GM23338 (cell line): ENCODE measurements around the gene SNORC.

Experiments
- CREB1 ChIP-seq: fragments of 250-450 bp; sonication (Bioruptor Pico); IDR thresholded peaks from 2 replicates; pipeline ENCODE4 v1.5.0; 2020; ENCODE audit warnings: low read depth, mild to moderate bottlenecking, moderate library complexity
- EZH2 ChIP-seq: fragments of 200-600 bp; sonication (generic); IDR thresholded peaks from one replicate; pipeline ENCODE4 v1.8.0; 2017; ENCODE audit warnings: antibody characterized with exemption, mild to moderate bottlenecking, low read depth; ENCODE audit not compliant: unreplicated experiment
- EZH2phosphoT487 ChIP-seq: fragments of 200-600 bp; sonication (generic); IDR thresholded peaks from one replicate; pipeline ENCODE4 v1.8.1; 2018; ENCODE audit warnings: antibody characterized with exemption; ENCODE audit not compliant: unreplicated experiment
- JUNB ChIP-seq: IDR thresholded peaks from one replicate; pipeline ENCODE4 v1.6.1; 2016; ENCODE audit warnings: antibody characterized with exemption; ENCODE audit not compliant: unreplicated experiment
- POLR2AphosphoS5 ChIP-seq: IDR thresholded peaks from 2 replicates; pipeline ENCODE4 v1.6.1; 2016; ENCODE audit warnings: antibody characterized with exemption, low read depth
- STAT1 ChIP-seq: IDR thresholded peaks from one replicate; pipeline ENCODE4 v1.6.1; 2016; ENCODE audit warnings: antibody characterized with exemption; ENCODE audit not compliant: unreplicated experiment
- TF ChIP-seq, protein P1 (sequence below), 2 experiments: fragments of 200-600 bp in 1 of 2; sonication (generic) in 1 of 2; conservative IDR thresholded peaks; 2 replicates each; pipeline versions ENCODE4 v1.5.1 to v1.6.1; 2016 to 2017; ENCODE audit warnings: antibody characterized with exemption in 2 of 2, low read depth in 2 of 2, mild to moderate bottlenecking in 2 of 2, moderate library complexity in 1 of 2
- TF ChIP-seq, protein P2 (sequence below): IDR thresholded peaks from one replicate; pipeline ENCODE4 v1.6.1; 2018; ENCODE audit warnings: antibody characterized with exemption; ENCODE audit not compliant: unreplicated experiment
- TF ChIP-seq, protein P3 (sequence below): fragments of 250-450 bp; sonication (Bioruptor Pico); IDR thresholded peaks from 2 replicates; pipeline ENCODE4 v1.5.0; 2020; ENCODE audit warnings: mild to moderate bottlenecking, moderate library complexity
- TF ChIP-seq, protein P4 (sequence below): IDR thresholded peaks from 2 replicates; pipeline ENCODE4 v1.6.1; 2016; ENCODE audit warnings: antibody characterized with exemption

DNA sequence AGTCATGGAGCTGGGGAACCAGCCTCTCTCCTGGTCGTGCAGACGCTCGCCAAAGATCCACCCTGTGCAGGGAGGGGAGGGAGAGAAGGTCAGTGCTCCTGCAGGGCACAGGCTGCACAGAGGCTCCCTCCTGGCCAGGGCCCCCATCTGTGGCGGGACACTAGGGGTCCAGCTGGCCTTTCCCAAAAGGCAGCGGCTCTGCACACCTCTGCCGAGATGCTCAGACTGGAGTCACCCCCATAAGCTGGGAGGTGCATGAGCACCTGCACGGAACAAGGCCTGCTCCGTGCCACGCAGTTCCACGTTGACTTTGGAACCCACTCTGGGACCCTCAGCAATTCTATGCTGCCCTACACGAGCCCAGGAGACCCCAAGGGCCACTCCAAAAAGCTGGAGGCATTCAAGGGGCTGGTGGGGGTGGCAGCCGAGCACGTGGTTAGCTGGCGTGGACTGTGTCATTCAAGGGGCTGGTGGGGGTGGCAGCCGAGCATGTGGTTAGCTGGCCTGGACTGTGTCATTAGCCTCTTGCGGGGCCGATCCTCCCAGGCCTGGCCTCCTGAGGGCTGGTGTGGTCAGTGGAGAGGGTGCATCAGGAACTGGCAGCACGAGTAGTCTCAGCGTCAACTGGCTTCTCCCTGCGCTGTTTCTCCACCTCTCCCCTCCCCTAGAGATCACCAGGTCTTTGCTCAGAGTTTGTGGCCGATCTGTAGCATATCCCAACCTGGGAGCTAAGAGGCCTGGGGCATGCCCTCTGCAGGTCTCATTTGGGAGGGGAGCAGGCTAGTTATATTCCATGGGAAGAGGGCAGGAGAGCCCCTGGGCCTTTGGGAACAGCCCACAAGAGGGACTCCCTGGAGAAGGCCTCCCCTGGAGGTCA, 9.8 kb downstream of the SNORC start:
- TF ChIP-seq, protein P1, sequence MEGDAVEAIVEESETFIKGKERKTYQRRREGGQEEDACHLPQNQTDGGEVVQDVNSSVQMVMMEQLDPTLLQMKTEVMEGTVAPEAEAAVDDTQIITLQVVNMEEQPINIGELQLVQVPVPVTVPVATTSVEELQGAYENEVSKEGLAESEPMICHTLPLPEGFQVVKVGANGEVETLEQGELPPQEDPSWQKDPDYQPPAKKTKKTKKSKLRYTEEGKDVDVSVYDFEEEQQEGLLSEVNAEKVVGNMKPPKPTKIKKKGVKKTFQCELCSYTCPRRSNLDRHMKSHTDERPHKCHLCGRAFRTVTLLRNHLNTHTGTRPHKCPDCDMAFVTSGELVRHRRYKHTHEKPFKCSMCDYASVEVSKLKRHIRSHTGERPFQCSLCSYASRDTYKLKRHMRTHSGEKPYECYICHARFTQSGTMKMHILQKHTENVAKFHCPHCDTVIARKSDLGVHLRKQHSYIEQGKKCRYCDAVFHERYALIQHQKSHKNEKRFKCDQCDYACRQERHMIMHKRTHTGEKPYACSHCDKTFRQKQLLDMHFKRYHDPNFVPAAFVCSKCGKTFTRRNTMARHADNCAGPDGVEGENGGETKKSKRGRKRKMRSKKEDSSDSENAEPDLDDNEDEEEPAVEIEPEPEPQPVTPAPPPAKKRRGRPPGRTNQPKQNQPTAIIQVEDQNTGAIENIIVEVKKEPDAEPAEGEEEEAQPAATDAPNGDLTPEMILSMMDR (conservative IDR thresholded peaks at IDR 0.05; ENCODE audit: low read depth in 2 of 2) = no peak
- TF ChIP-seq POLR2AphosphoS5 = no peak
- no peak for TF ChIP-seq EZH2
- TF ChIP-seq EZH2phosphoT487 = no peak
- TF ChIP-seq, protein P2, sequence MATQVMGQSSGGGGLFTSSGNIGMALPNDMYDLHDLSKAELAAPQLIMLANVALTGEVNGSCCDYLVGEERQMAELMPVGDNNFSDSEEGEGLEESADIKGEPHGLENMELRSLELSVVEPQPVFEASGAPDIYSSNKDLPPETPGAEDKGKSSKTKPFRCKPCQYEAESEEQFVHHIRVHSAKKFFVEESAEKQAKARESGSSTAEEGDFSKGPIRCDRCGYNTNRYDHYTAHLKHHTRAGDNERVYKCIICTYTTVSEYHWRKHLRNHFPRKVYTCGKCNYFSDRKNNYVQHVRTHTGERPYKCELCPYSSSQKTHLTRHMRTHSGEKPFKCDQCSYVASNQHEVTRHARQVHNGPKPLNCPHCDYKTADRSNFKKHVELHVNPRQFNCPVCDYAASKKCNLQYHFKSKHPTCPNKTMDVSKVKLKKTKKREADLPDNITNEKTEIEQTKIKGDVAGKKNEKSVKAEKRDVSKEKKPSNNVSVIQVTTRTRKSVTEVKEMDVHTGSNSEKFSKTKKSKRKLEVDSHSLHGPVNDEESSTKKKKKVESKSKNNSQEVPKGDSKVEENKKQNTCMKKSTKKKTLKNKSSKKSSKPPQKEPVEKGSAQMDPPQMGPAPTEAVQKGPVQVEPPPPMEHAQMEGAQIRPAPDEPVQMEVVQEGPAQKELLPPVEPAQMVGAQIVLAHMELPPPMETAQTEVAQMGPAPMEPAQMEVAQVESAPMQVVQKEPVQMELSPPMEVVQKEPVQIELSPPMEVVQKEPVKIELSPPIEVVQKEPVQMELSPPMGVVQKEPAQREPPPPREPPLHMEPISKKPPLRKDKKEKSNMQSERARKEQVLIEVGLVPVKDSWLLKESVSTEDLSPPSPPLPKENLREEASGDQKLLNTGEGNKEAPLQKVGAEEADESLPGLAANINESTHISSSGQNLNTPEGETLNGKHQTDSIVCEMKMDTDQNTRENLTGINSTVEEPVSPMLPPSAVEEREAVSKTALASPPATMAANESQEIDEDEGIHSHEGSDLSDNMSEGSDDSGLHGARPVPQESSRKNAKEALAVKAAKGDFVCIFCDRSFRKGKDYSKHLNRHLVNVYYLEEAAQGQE = no peak
- no peak for TF ChIP-seq CREB1 (CRISPR knock-in tag)
- no peak for TF ChIP-seq JUNB
- TF ChIP-seq, protein P3, sequence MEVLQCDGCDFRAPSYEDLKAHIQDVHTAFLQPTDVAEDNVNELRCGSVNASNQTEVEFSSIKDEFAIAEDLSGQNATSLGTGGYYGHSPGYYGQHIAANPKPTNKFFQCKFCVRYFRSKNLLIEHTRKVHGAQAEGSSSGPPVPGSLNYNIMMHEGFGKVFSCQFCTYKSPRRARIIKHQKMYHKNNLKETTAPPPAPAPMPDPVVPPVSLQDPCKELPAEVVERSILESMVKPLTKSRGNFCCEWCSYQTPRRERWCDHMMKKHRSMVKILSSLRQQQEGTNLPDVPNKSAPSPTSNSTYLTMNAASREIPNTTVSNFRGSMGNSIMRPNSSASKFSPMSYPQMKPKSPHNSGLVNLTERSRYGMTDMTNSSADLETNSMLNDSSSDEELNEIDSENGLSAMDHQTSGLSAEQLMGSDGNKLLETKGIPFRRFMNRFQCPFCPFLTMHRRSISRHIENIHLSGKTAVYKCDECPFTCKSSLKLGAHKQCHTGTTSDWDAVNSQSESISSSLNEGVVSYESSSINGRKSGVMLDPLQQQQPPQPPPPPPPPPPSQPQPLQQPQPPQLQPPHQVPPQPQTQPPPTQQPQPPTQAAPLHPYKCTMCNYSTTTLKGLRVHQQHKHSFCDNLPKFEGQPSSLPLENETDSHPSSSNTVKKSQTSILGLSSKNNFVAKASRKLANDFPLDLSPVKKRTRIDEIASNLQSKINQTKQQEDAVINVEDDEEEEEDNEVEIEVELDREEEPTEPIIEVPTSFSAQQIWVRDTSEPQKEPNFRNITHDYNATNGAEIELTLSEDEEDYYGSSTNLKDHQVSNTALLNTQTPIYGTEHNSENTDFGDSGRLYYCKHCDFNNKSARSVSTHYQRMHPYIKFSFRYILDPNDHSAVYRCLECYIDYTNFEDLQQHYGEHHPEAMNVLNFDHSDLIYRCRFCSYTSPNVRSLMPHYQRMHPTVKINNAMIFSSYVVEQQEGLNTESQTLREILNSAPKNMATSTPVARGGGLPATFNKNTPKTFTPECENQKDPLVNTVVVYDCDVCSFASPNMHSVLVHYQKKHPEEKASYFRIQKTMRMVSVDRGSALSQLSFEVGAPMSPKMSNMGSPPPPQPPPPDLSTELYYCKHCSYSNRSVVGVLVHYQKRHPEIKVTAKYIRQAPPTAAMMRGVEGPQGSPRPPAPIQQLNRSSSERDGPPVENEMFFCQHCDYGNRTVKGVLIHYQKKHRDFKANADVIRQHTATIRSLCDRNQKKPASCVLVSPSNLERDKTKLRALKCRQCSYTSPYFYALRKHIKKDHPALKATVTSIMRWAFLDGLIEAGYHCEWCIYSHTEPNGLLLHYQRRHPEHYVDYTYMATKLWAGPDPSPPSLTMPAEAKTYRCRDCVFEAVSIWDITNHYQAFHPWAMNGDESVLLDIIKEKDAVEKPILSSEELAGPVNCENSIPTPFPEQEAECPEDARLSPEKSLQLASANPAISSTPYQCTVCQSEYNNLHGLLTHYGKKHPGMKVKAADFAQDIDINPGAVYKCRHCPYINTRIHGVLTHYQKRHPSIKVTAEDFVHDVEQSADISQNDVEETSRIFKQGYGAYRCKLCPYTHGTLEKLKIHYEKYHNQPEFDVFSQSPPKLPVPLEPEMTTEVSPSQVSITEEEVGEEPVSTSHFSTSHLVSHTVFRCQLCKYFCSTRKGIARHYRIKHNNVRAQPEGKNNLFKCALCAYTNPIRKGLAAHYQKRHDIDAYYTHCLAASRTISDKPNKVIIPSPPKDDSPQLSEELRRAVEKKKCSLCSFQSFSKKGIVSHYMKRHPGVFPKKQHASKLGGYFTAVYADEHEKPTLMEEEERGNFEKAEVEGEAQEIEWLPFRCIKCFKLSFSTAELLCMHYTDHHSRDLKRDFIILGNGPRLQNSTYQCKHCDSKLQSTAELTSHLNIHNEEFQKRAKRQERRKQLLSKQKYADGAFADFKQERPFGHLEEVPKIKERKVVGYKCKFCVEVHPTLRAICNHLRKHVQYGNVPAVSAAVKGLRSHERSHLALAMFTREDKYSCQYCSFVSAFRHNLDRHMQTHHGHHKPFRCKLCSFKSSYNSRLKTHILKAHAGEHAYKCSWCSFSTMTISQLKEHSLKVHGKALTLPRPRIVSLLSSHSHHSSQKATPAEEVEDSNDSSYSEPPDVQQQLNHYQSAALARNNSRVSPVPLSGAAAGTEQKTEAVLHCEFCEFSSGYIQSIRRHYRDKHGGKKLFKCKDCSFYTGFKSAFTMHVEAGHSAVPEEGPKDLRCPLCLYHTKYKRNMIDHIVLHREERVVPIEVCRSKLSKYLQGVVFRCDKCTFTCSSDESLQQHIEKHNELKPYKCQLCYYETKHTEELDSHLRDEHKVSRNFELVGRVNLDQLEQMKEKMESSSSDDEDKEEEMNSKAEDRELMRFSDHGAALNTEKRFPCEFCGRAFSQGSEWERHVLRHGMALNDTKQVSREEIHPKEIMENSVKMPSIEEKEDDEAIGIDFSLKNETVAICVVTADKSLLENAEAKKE = no peak
- no peak for TF ChIP-seq STAT1
- TF ChIP-seq, protein P4, sequence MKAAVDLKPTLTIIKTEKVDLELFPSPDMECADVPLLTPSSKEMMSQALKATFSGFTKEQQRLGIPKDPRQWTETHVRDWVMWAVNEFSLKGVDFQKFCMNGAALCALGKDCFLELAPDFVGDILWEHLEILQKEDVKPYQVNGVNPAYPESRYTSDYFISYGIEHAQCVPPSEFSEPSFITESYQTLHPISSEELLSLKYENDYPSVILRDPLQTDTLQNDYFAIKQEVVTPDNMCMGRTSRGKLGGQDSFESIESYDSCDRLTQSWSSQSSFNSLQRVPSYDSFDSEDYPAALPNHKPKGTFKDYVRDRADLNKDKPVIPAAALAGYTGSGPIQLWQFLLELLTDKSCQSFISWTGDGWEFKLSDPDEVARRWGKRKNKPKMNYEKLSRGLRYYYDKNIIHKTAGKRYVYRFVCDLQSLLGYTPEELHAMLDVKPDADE = no peak
